HG03066 (cell line): ENCODE measurements around the gene TMEM72.

ENCODE experiments used
- ATAC-seq: cut with Tn5 transposase; IDR thresholded peaks from one replicate; pipeline ENCODE4 v1.9.1; 2021; ENCODE audit warnings: low read depth; ENCODE audit not compliant: unreplicated experiment

TMEM72 gene

DNA sequence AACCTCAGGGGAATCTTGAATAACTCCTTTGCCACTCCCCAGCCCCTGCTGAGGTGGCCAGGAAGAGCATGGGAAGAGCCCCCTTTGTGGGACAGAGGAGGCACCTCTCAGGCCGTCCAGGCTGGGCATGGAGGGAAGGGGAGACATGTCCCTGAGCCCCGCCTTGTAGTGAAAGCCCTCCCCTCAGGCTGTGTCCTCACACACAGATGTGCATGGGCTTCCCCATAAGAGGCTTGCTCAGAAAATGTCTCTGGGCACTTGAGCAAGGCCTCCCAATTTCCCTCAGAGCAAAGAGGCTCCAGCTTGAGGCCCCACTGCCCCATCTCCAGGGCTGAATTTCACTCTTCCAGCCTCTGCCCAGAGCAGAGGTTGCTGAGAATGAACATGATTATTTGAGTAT is 3.8 kb downstream of the TMEM72 start:
- ATAC-seq: no peak

GRCh38 chr10:44916429-44916828 is 5.3 kb downstream of the TMEM72 start:
- no peak for ATAC-seq

GRCh38 chr10:44917848-44918247 is 6.7 kb downstream of the TMEM72 start:
- no peak for ATAC-seq

- no peak for ATAC-seq
These were observed 9.1 kb downstream of the TMEM72 start for GRCh38 chr10:44920252-44920651.

DNA sequence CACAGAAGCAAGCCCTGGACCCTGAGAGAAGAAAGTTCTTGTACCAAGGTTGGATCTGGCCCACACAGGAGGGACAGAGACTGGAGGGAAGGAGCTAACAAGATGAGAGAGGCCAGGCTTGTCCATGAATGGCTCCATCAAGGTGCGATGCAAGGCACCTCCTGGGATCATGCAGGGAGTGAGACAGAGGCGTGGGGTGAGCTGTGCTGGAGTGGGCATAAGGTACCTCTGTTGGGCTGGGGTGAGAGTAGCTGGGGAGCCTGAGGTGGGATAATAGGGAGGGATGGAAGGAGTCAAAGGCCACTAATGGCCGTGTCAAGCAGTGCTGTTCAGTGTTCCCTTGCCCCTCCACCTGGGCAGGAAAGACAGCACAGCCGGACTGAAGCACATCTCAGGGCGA is 9.9 kb downstream of the TMEM72 start:
- no peak for ATAC-seq

- no peak for ATAC-seq
These were observed 10.4 kb downstream of the TMEM72 start for GRCh38 chr10:44921506-44921905.

GRCh38 chr10:44922021-44922420 is 10.9 kb downstream of the TMEM72 start:
- no peak for ATAC-seq

DNA sequence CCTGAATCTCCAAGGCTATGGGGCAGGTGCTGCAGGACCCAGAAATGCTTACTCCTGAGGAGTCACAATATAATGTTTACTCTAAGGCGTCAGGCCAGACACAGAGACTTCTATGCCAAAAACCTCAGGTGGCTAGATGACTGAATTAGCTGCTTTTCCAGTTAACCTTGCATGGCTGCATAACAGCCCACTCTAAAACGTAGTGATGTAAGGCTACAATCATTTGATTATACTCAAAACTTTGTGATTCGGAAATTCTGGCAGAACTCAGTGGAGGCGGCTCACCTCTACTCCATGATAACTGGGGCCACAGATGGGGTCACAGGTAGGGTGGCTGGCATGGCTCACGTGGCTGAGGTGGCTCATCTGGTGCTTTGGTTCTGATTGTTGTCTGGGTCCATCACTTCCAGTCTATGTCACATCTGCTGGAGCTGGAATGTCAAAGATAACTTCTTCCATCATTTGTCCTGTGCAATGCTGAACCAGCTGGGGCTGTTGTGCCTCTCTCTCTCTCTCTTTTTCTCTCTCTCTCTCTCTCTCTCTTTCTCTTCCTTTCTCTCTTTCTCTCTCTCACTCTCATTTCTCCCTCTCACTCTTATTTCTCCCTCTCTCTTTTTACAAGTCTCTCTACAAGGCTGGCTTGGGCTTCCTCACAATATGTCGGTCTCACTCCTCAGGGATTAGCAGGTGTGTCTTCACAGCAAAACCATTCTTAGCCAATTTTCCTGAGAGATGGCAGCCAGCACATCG is 11.8 kb downstream of the TMEM72 start:
- ATAC-seq: no peak

DNA sequence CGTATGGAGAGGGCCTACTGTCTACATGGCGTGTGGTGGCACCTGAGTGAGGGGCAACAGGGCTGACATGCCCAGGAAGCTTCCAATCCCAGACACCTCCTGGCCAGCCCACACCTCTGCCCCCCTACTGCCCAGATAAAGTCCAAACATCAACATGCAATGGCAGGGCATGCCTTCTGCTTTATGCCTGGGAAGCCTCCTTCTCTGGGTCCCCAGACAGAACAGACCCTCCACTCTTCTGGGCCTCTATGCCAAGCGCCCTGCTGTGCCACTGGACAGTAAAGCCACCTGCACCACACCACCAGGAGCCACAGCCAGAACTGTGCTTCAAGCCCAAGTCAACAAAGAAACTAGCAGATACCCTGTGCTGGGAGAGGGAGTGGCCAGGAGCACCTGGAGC is 12.5 kb downstream of the TMEM72 start:
- no peak for ATAC-seq

- ATAC-seq: no peak
These were observed 13.3 kb downstream of the TMEM72 start for GRCh38 chr10:44924261-44925040.

- no peak for ATAC-seq
These were observed 14.1 kb downstream of the TMEM72 start for GRCh38 chr10:44925224-44925623.

- no peak for ATAC-seq
These were observed 14.9 kb downstream of the TMEM72 start for GRCh38 chr10:44925811-44926750.

- ATAC-seq: no peak
These were observed 15.7 kb downstream of the TMEM72 start for GRCh38 chr10:44926751-44927351.

DNA sequence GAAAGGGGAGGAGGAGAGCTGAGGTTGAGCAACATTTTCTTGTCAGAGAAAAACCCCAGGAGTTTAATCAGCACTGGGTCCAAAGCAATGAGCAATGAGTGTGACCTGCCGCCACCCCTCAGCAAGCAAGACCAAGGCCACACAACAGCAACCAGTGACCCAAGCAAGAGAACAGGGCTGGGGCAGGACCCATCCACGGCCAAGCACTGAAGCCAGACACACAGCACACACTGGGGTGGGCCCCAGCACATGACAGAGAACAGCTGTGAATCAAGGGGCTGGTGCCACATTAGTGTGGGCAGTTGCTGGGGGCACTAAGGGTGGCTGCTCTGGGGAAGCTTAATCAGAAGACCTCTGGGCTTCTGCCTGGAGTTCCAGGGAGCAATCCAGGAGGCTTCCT is 16.2 kb downstream of the TMEM72 start:
- ATAC-seq: no peak

DNA sequence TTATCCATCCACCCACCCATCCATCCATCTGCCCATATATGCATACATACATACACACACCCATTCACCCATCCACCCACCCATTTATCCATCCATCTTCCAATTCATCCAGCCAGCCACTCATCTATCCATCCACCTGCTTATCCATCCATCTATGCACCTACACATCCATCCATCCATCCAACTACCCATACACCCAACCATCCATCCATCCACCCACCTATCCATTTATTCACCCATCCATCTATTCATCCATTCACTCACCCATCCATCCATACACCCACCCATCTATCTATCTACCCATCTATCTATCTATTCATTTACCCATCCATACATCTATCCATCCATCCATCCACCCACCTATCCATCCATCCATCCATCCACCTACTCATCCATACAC is 17.3 kb downstream of the TMEM72 start:
- no peak for ATAC-seq

DNA sequence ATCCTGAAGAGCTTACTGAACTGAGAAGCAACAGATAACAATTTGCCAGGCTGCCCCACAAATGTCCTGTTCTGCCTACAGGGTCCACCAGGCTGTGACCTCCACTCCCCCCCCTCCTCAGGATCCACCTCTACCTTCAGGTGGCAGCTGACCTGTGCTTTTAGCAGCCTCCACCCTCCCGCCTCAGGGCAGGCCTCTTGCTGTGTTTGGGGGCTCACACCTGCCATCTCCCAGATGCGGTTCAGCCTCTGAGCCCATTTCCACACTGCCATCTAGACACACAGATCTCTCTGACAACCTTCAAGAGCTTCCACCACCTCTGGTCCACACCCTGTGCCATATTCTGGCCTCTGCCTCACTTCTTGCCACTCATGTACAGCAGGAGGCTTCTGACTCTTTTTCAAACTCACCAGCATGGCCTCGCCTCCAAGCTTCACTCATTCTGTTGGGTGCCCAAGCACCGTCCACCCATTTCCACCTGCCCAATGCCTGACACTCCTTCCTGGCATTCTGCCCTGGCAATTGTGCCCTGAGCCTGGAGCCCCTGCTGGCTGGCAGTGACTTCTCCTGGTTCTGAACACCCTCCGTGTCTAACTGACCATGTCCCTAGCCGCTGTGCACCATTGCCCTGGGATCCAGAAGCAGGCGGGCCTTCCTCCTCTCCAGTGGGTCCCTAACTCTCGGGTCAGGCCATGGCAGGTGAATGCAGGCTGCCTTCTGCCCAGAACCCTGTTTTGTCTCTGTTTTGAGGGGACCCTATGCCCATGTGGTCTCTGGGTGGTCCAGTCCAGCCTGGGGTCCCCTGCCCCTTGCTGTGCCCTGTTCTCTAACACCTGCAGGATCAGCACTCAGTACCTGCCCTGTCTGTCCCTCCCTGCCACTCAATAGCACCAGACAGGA is 18.5 kb downstream of the TMEM72 start:
- no peak for ATAC-seq

- no peak for ATAC-seq
These were observed 19.9 kb downstream of the TMEM72 start for GRCh38 chr10:44930904-44931620.

DNA sequence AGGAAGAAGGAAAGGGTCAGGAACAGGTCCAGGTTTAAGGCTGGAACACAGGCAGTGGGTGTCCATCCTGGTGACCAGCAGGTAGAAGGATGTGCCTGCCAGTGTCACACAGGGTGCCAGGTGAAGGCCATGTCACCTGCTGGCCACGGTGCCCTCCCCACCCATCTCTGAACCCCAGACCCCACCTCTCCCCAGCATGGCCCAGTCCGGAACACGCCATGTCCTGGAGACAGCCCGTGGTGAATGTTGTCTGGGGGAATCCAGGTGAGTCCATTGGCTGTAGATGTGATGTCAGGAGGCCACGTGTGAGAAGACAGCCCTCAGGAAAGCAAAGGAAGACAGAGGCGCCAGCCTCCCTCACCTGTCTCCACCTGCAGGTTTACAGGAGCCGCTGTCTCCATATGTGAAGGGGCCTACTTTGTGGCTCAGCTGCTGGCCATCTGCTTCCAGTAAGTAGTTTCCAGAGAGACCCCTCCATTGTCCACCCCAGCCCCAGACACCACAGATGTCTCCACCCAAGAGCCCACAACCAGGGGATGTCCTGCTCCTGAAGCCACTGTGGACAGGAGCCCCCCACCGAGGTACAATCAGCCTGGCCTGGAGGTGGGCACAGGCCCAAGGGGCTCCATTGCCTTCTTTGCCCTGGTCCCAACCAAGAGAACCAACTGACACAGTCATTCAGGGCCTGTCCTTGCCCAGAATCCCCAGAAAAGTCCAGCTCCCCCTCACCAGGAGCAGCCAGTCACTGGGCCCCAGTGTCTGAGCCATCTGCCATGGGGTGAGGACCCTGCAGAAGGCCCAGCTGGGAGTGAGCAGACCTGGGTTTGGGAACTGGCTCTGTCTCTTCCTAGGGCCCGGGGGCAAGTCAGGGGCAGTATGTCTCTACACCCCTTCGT is 20.7 kb downstream of the TMEM72 start:
- no peak for ATAC-seq
